ENCODE results near the gene KRTAP9-7. TPM values are rescaled to one million over a fixed set of nuclear protein-coding genes. Genes with fewer than 3 reads are reported as not detected.
"Not testable (repeated sequence)": the region's sequence is repeated elsewhere in the genome, so short reads cannot be mapped to it uniquely, and the experiment has no call there.

Gene KRTAP9-7, protein sequence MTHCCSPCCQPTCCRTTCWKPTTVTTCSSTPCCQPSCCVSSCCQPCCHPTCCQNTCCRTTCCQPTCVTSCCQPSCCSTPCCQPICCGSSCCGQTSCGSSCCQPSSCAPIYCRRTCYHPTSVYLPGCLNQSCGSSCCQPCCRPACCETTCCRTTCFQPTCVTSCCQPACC
- total RNA-seq (2014; rRNA removed; shearing (Covaris generic)), result not detected in 2 replicates

GRCh38 chr17:41275648-41276190, at the start of gene KRTAP9-7:
Gene KRTAP9-7, plus strand, starts transcription at chr17:41275698. Its CDS starts 0 bp downstream, at chr17:41275698.
- not testable (repeated sequence) for DNase-seq (ENCODE audit: low read depth)

DNA sequence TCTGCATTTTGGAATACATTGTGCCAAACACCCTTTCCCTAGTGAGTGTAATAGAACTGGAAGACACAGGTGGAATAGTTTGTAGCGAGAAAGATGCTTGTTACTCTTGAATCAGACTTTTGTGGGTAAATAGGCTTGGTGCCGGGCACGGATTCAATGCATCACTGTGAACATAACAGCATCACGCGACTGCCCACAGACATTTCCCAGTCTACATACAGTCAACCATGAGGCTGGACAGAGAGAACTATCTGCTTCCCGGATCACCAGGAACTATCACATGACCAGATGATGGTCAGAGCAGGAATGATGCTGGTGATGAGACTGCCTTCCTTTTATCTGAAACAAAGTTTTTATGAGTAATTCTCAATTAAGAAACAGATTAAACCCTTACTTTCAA, 49.4 kb upstream of the KRTAP9-7 start:
- DNase-seq (ENCODE audit: low read depth), result no peak

DNA sequence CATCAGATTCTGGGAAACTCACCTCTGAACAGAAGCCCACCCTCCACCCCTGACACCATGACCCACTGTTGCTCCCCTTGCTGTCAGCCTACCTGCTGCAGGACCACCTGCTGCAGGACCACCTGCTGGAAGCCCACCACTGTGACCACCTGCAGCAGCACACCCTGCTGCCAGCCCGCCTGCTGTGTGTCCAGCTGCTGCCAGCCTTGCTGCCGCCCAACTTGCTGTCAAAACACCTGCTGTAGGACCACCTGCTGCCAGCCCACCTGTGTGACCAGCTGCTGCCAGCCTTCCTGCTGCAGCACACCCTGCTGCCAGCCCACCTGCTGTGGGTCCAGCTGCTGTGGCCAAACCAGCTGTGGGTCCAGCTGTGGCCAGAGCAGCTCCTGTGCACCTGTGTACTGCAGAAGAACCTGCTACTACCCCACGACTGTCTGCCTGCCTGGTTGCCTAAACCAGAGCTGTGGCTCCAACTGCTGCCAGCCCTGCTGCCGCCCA, 48.9 kb upstream of the KRTAP9-7 start, which contains the start of gene KRTAP9-2:
KRTAP9-2 (plus strand) TSS at position 51 of the 498 bp plus-strand sequence; CDS start at position 58, 7 bp downstream.
- not testable (repeated sequence) for DNase-seq (ENCODE audit: low read depth)

DNA sequence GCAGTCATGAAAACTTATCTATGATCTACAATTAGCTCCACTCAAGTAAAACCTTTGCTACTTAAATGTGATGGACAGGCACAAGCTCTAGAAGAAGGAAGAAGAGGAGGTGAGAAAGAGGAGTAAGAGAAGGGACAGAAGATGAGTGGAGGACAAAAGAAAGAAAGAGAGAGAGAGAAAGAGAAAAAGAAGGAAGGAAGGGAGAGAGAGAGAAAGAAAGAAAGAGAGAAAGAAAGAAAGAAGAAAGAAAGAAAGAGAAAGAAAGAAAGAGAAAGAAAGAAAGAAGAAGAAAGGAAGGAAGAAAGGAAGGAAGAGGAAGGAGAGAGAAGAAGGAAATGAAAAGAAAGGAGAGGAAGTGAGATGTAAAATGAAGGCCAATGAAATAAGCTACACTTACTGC, 45.4 kb upstream of the KRTAP9-7 start:
- no peak for DNase-seq (ENCODE audit: low read depth)

DNA sequence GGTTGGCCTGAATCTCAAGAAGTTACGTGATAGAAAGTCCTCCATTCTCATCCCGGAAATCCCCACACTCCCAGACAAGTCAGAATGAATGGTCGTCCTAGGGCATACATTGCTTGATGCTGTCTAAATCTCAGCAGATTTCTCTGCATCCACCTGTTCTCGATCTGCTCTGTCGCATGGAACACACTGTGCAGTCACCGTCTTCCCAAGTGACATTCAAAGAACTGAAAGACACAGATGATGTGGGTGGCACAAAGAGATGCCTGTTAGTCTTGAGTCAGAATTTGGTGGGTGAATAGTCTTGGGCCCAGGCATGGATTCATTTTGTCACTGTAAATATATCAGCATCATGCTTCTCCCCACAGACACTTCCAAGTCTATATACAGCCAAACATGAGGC, 43.8 kb upstream of the KRTAP9-7 start:
- no peak for DNase-seq (ENCODE audit: low read depth)

DNA sequence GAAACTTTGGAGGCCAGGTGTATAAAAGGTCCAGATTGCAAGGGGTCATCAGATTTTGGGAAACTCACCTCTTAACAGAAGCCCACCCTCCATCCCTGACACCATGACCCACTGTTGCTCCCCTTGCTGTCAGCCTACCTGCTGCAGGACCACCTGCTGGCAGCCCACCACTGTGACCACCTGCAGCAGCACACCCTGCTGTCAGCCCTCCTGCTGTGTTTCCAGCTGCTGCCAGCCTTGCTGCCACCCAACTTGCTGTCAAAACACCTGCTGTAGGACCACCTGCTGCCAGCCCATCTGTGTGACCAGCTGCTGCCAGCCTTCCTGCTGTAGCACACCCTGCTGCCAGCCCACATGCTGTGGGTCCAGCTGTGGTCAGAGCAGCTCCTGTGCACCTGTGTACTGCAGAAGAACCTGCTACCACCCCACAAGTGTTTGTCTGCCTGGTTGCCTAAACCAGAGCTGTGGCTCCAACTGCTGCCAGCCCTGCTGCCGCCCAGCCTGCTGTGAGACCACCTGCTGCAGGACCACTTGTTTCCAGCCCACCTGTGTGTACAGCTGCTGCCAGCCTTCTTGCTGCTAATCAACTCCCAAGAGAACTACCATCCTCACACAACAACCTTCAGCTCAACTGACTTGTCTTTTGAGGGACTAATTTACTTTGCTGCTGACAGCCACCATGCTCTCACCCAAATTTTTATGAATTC, 42.9 kb upstream of the KRTAP9-7 start, which contains the start of gene KRTAP9-3:
KRTAP9-3 (plus strand) TSS at position 51 of the 707 bp plus-strand sequence; CDS start at position 104, 53 bp downstream.
- not testable (repeated sequence) for DNase-seq (ENCODE audit: low read depth)

DNA sequence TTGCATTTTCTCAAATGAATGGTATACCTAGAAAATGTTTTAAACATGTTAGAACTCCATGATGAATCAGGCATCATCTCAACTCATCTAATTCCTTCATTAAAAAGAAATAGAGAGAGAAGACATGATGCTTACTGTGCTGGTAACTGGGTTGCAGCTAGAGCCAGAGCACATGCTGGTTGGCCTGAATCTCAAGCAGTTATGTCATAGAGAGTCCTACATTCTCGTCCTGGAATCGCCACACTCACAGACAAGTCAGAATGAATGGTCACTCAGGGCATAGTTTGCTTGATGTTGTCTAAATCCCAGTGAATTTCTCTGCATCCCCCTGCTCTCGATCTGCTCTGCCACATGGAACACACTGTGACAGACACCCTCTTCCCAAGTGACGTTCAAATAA, 38.4 kb upstream of the KRTAP9-7 start:
- DNase-seq (ENCODE audit: low read depth), result not testable (repeated sequence)

GRCh38 chr17:41237949-41238437, 37.5 kb upstream of the KRTAP9-7 start, which contains the start of gene KRTAP9-8:
Gene KRTAP9-8, plus strand, starts transcription at chr17:41237999. Its CDS starts 53 bp downstream, at chr17:41238052.
- not testable (repeated sequence) for DNase-seq (ENCODE audit: low read depth)

GRCh38 chr17:41246995-41247787, 28.3 kb upstream of the KRTAP9-7 start:
- DNase-seq (ENCODE audit: low read depth), result not testable (repeated sequence)

DNA sequence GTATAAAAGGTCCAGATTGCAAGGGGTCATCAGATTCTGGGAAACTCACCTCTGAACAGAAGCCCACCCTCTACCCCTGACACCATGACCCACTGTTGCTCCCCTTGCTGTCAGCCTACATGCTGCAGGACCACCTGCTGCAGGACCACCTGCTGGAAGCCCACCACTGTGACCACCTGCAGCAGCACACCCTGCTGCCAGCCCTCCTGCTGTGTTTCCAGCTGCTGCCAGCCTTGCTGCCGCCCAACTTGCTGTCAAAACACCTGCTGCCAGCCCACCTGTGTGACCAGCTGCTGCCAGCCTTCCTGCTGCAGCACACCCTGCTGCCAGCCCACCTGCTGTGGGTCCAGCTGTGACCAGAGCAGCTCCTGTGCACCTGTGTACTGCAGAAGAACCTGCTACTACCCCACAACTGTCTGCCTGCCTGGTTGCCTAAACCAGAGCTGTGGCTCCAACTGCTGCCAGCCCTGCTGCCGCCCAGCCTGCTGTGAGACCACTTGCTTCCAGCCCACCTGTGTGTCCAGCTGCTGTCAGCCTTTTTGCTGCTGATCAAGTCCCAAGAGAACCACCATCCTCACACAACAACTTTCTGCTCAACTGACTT, 25.8 kb upstream of the KRTAP9-7 start, which contains the start of gene KRTAP9-4:
KRTAP9-4 (plus strand) TSS at position 51 of the 604 bp plus-strand sequence; CDS start at position 85, 34 bp downstream.
- not testable (repeated sequence) for DNase-seq (ENCODE audit: low read depth)

DNA sequence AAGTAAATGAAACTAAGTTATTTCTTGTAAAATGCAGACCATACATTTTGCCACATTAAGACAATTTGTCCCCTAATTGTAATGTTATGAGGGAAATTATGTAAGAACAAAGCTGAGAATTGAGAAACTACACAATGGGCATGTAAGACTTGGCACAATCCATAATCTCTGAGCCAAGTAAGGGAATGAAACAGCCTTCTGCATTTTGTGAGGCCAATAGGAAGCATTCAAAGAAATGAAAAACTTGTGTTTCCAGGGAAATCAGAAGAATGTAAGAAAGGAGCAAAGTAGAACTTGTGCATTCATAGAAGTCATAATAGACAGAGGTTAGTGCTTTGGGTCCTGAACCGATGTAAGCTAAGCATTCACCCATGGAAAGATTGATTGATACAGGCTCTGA, 24.2 kb upstream of the KRTAP9-7 start:
- no peak for DNase-seq (ENCODE audit: low read depth)

DNA sequence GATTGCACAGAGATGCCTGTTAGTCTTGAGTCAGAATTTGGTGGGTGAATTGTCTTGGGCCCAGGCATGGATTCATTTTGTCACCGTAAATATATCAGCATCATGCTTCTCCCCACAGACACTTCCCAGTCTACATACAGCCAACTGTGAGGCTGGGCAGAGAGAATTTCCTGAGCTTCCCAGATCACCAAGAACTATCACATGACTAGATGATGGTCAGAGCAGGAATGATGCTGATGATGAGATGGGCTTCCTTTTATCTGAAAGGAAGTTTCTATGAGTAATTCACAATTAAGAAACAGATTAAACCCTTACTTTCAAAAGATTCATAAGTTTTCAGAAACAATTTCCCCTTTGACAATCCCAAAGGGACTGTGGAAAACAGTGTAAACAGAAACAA, 20.6 kb upstream of the KRTAP9-7 start:
- no peak for DNase-seq (ENCODE audit: low read depth)

DNA sequence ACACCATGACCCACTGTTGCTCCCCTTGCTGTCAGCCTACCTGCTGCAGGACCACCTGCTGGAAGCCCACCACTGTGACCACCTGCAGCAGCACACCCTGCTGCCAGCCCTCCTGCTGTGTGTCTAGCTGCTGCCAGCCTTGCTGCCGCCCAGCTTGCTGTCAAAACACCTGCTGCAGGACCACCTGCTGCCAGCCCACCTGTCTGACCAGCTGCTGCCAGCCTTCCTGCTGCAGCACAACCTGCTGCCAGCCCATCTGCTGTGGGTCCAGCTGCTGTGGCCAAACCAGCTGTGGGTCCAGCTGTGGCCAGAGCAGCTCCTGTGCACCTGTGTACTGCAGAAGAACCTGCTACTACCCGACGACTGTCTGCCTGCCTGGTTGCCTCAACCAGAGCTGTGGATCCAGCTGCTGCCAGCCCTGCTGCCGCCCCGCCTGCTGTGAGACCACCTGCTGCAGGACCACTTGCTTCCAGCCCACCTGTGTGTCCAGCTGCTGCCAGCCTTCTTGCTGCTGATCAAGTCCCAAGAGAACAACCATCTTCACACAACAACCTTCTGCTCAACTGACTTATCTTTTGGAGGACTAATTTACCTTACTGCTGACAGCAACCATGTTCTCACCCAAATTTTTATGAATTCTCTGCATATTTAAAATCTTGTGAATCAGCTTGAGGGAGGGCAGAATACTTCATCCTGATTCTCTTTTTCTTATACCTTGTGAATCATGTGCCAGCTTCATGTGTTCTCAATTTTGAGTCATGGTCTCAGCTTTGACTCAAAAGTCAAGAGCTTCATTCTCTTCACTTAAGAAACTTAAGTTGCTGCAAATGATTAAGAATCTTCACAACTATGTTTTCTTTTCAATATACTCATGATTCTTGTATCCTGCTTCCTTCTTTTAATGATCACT, 19.9 kb upstream of the KRTAP9-7 start, which contains the start of gene KRTAP9-9:
KRTAP9-9 (plus strand) TSS at position 4 of the 910 bp plus-strand sequence.
- not testable (repeated sequence) for DNase-seq (ENCODE audit: low read depth)

DNA sequence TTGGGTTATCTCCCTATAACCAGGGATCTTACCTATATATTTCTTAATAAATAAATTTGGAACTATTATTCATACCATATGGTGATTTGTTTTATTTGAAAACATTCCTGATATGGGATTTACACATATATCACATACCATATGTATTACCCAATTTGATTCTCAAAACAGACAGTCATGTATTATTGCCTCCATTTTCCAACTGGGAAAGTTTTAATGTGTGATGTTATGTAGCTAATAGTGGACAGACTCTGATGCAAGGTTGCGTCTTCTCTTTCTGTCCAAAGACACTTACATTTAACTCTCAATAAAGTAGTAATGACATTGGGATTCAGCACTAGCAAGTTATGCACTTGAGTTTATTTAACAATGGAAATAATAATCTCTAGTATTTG, 19.2 kb upstream of the KRTAP9-7 start:
- DNase-seq (ENCODE audit: low read depth), result no peak

DNA sequence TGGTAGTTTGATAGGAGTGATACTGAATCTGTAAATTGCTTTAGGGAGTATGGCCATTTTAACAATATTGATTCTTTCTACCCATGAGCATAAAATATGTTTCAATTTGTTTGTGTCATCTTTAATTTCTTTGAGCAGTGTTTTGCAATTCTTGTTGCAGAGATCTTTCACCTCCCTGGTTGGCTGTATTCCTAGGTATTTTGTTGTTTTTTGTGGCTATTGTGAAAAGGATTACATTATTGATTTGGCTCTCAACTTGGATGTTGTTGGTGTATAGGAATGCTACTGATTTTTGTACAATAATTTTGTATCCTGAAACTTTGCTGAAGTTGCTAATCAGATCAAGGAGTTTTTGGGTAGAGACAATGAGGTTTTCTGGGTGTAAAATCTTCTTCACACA, 17.1 kb upstream of the KRTAP9-7 start:
- DNase-seq (ENCODE audit: low read depth), result no peak

DNA sequence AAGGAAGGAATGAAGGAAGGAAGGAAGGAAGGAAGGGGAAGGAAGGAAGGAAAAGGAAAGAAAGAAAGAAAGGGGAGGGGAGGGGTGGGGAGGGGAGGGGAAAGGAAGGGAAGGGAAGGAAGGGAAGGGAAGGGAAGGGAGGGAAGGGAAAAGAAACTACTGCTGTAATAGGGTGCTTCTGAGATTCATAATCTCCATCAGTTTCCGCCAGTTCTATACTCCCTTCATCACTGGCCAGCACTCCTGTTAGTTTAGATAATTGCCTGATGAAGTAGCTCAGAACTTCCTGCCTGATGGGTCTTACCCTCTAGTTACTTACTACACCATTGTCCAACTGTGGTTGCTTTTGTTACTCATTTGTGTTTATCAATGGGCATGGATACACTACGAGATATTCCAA, 12.3 kb upstream of the KRTAP9-7 start:
- no peak for DNase-seq (ENCODE audit: low read depth)

- DNase-seq (ENCODE audit: low read depth), result no peak
These were observed 10.9 kb upstream of the KRTAP9-7 start for GRCh38 chr17:41264599-41264998.

- no peak for DNase-seq (ENCODE audit: low read depth)
These were observed 10.4 kb upstream of the KRTAP9-7 start, which contains the start of gene KRTAP9-6 for GRCh38 chr17:41265078-41265477. Gene KRTAP9-6, plus strand, starts transcription at chr17:41265378. Its CDS starts 0 bp downstream, at chr17:41265378.

- DNase-seq (ENCODE audit: low read depth), result peak; percentile 59
These were observed 7.8 kb upstream of the KRTAP9-7 start for GRCh38 chr17:41267711-41268110.

DNA sequence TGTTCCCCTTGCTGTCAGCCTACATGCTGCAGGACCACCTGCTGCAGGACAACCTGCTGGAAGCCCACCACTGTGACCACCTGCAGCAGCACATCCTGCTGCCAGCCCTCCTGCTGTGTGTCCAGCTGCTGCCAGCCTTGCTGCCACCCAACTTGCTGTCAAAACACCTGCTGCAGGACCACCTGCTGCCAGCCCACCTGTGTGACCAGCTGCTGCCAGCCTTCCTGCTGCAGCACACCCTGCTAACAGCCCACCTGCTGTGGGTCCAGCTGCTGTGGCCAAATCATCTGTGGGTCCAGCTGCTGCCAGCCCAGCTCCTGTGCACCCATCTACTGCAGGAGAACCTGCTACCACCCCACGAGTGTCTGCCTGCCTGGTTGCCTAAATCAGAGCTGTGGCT, 4.2 kb upstream of the KRTAP9-7 start:
- DNase-seq (ENCODE audit: low read depth), result not testable (repeated sequence)
